GM12801 (cell line): ENCODE data around the gene STK24.

Source experiments
- TF ChIP-seq, protein P1 (sequence below): IDR thresholded peaks from one replicate; pipeline ENCODE4 v1.5.1; 2011; ENCODE audit warnings: control low read depth; ENCODE audit not compliant: insufficient read length; ENCODE audit errors: extremely low read depth

STK24 gene

DNA sequence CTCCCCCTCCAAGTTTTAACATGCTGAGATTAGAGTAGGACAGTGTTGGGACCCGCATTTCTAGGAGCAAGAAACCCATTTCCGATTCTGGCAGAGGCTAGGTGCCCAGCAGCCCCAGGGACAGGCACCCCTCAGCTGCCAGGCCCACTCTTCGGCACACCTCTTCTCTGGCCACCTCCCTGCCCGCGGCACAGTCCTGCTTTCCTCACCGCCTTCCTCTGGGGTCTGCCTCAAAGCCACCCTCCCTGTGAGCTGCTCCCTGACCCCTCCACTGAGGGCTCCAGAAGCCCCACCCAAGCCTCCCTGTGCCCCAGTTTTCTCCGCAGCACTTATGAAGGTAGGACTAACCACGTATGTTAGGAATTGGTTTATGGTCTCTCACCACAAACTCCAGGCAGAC, 79.9 kb downstream of the STK24 start:
- TF ChIP-seq, protein P1, sequence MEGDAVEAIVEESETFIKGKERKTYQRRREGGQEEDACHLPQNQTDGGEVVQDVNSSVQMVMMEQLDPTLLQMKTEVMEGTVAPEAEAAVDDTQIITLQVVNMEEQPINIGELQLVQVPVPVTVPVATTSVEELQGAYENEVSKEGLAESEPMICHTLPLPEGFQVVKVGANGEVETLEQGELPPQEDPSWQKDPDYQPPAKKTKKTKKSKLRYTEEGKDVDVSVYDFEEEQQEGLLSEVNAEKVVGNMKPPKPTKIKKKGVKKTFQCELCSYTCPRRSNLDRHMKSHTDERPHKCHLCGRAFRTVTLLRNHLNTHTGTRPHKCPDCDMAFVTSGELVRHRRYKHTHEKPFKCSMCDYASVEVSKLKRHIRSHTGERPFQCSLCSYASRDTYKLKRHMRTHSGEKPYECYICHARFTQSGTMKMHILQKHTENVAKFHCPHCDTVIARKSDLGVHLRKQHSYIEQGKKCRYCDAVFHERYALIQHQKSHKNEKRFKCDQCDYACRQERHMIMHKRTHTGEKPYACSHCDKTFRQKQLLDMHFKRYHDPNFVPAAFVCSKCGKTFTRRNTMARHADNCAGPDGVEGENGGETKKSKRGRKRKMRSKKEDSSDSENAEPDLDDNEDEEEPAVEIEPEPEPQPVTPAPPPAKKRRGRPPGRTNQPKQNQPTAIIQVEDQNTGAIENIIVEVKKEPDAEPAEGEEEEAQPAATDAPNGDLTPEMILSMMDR = no peak

DNA sequence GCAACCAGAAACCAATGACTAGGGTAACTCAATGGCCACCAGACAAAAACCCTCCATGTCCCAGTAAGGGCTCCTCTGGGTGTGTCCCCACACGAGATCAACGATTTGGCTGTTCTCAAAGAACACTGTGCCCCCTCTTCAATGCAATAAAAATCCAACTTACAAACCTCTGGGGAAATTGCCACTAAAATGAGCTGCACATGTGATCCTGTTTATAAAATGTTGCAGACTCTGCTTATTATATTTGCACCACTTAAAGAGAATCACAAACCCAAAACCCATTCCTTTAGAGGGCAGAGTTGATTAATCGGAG, 80.5 kb downstream of the STK24 start:
- TF ChIP-seq, protein P1 = no peak

DNA sequence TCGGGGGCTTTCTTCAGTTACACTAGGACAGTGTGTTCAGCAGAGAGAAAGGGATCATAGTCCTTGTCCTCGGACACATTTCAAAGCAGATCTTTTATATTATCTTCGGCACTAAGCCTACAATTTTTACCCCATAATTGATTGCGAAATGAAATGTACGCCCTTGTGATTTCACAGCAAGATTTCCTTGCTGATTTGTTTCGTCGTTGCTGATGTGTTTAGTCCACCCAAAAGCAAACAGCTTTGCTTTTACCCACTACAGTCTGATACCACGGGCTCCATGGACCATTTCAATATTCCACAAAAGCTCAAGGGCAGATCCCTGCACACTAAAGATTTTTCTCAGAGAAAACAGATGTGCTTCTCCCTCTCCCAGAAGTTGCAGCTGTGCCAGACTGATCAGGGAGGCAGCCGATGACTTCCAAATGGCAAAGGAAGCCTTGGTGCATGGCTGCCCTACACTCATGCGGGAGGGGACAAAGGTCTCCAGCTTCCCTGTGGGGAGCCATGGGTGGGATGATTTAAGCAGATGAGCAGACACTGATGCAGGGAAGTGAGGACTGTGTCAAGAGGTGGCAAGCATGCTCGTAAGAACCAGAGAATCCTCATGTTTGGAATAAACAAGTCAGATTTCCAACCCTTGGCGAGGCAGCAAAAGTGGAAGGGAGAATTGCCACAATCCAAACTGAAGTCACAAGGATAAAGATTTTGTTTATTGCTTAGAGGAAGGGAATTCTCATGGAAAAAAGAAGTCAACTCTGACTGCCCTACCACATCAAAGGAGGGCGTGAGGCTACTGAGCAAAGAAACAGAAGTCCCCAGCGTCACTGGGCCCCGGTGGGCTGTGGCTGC, 81.1 kb downstream of the STK24 start:
- TF ChIP-seq, protein P1 = no peak

DNA sequence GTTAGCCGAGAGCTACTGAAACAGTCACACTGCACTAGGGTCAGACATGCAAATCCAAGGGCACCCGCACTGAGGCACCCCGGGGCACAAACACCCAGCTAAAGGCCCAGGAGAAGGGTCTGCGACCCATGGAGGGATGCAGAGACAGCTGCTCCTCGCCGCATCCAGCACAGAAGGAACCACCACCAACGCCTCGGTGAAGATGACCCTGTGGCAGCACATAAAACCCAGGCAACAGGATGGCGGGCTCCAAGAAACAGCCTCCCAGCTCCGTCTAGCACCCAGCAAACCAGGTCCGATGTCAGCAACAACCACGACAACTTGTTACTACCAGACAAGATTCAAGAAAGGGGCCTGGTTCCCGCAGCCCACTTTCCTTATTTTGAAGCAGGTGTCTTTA, 82.1 kb downstream of the STK24 start:
- TF ChIP-seq, protein P1 = no peak

DNA sequence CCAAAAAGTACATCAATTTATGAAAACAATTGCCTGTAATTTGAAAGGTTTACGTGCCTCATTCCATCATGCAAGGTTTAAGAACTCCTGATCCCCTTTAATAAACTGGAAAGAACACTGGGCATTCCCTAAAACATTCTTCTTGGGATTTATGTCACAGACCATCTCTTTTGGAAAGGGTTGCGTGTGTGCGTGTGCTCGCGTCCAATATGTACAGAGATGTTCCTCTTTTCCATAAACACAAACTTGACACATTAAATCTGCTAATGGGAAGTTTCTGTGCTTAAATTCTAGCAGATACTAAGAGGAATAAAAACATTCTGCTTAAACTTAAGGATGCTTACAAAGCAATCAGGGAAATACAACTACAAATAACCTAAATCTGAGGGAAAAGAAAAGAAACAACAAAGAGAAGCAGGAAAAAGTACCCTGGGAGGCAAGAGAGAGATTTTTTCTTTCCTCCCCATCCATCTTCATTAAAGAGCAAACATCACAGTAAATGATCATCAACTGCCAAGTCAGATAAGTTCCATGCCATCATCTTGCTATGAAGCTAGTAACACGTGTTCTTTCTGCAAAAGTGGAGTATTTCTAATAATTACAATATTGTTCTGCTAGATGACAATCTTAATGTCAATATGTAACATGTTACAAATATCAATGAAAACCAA, 83.7 kb downstream of the STK24 start:
- TF ChIP-seq, protein P1 = no peak

DNA sequence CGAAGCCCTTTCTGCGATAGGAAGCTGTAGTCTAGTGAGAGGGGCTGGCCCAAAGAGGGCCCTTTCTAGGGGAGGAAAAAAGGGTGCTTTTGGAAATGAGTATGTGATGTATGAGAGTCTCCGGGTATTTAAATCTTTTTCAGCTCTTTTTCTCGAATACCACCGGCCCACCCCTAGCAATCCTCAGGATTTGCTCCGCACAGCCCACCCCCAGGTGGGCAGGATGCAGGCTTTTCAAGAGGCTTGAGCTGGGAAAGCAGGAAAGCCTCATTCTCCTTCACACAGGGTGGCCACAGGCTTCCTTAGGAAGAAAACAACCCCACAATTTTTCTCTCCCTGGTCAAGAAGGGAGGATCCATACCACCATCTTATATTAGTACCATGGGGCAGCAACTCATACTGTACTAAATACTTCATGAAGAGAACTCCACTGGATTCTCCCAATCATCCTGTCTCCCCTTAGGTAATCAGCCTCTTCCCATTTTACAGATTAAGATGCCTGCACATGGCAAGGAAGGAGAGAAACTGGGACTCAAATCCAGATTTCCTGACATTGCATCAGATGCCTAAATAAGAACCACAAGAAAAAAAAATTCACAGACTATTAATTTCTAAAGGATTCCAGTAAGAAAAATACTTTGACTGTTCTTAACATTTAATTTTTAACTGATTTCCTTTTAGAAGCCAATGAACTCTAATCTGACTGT, 84.4 kb downstream of the STK24 start:
- TF ChIP-seq, protein P1 = no peak

DNA sequence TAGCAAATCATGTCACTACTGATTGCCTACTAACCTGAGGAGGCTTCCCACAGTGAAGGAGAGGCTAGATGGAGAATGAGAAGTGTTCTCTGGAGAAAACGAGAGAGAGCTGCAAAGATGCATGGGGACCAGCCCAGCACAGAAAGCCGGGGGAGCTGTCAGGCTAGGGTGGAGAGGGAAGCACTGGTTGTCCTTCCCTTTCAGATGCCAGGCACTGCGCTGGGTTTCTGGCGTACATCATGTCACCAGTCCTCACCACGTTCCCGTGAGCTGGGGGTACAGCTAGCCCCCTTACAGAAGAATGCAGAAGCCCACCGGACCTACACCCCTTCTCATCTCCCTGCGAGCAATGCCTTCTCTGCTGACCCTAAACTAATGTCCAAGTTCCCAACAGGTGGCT, 86.0 kb downstream of the STK24 start:
- TF ChIP-seq, protein P1 = no peak
